ENCODE measurements around the gene PPFIA3.

GRCh38 chr19:49135686-49136085 lies 16.3 kb downstream of the PPFIA3 start:
- TF ChIP-seq CTCF (conservative IDR thresholded peaks at IDR 0.05; ENCODE audit: low read depth, low read length) (no peak), EZH2 (IDR thresholded peaks at IDR 0.05; ENCODE audit: low read length, unreplicated experiment) (no peak)

Measured in PC-3 (cell line).